ENCODE measurements around the gene EIF4EBP2.

The EIF4EBP2 gene

GRCh38 chr10:70444744-70445143, 40.8 kb downstream of the EIF4EBP2 start:
- Histone ChIP-seq H2BK5ac (ENCODE audit: low read length) (peak overlapping the region; percentile 27), H3K9ac (ENCODE audit: low read length) (no peak overlapping the region), H4K8ac (ENCODE audit: low read depth, low read length) (no peak overlapping the region), H2AK5ac (ENCODE audit: low read length) (peak overlapping the region; percentile 96), H2BK120ac (ENCODE audit: low read depth, low read length) (no peak overlapping the region), H3K4me1 (ENCODE audit: control insufficient read depth, low read depth, low read length) (peaks cover 8% of the 10 kb centered on the region), H3K27me3 (ENCODE audit: insufficient read depth, low read length, poor library complexity) (no peaks in the 10 kb centered on the region), H3K23ac (ENCODE audit: low read length) (no peak overlapping the region), H3K79me1 (ENCODE audit: low read length) (no peaks in the 10 kb centered on the region), H3K79me2 (ENCODE audit: control insufficient read depth, insufficient read depth, low read length) (peaks cover 16% of the 10 kb centered on the region), H3K36me3 (ENCODE audit: control insufficient read depth, insufficient read depth, low read length) (no peaks in the 10 kb centered on the region), H3K27ac (ENCODE audit: low read depth, low read length) (no peak overlapping the region), H3K56ac (ENCODE audit: low read length) (peak overlapping the region; percentile 63), H2BK15ac (replicated peaks; ENCODE audit: low read depth) (no peak overlapping the region), H3K4ac (ENCODE audit: low read depth, low read length) (no peak overlapping the region), H4K5ac (ENCODE audit: low read length) (no peak overlapping the region), H3K4me3 (ENCODE audit: low read length) (no peak overlapping the region), H3K4me2 (ENCODE audit: low read length) (no peak overlapping the region), H3K18ac (ENCODE audit: low read length) (no peak overlapping the region)
- whole genome bisulfite sequencing (ENCODE audit: extremely low coverage, insufficient coverage, low lambda C conversion rate), result no CpG with 5 or more reads among the region's 4 CpGs
- no peak for DNase-seq

DNA sequence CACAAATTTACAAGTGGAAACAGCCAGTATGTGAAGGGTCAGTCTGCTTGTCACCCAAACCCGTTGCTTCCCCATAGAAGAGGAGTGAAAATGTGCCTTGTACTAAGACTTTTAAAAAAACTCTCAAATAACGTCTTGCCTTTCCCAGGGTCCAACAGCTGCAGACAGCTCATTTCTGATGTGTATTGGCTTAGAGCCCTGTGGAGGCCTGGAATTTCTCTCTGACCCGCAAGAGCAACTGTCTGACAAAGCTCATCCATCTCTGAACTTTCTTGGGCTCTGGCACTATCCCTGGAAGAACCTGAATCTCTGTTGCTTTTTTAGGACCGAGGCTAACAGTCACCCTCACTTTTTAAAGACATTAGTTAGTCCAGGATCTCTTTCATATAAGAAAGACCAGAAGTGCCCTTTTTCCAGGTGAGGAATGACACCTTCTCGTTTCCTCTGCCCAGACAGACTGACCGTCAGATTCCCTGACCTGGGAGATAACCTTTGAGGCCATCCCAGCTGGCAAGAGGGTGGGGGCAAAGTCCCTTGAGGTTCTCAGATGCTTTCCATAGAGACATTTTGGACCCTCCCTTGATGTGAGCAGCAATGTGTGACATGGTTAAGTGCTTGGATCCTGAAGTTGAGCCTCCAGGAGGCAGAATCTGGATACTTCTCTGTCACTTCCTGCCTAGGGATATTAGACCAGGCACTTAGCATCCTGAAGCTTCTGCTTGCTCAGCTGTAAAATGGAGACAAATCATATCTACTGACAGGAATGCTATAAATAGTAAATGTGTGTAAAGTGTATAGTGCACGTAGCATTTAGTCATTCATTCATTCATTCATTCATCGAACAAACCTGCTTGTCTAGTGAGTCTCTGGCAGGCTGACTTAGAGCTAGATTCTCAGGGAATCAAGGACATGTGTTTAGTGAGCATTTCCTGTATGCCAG, 42.0 kb downstream of the EIF4EBP2 start:
- peak overlapping the region; percentile 13 for H3K18ac ChIP-seq (ENCODE audit: low read length)
- no peaks in the 10 kb centered on the region for H3K36me3 ChIP-seq (ENCODE audit: control insufficient read depth, insufficient read depth, low read length)
- no CpG with 5 or more reads among the region's 8 CpGs for WGBS (ENCODE audit: extremely low coverage, insufficient coverage, low lambda C conversion rate)
- H4K5ac ChIP-seq (ENCODE audit: low read length), result no peak overlapping the region
- peak overlapping the region; percentile 17 for H3K56ac ChIP-seq (ENCODE audit: low read length)
- no peaks in the 10 kb centered on the region for H3K27me3 ChIP-seq (ENCODE audit: insufficient read depth, low read length, poor library complexity)
- no peak overlapping the region for H3K4me2 ChIP-seq (ENCODE audit: low read length)
- peaks cover 9% of the 10 kb centered on the region for H3K4me1 ChIP-seq (ENCODE audit: control insufficient read depth, low read depth, low read length)
- H3K79me2 ChIP-seq (ENCODE audit: control insufficient read depth, insufficient read depth, low read length), result peaks cover 5% of the 10 kb centered on the region
- no peak overlapping the region for H3K4ac ChIP-seq (ENCODE audit: low read depth, low read length)
- peak overlapping the region; percentile 20 for H3K27ac ChIP-seq (ENCODE audit: low read depth, low read length)
- H2BK5ac ChIP-seq (ENCODE audit: low read length), result no peak overlapping the region
- no peak overlapping the region for H2AK5ac ChIP-seq (ENCODE audit: low read length)
- H2BK120ac ChIP-seq (ENCODE audit: low read depth, low read length), result no peak overlapping the region
- peak; percentile 93 for DNase-seq
- no peak overlapping the region for H3K4me3 ChIP-seq (ENCODE audit: low read length)
- H2BK15ac ChIP-seq (replicated peaks; ENCODE audit: low read depth), result no peak overlapping the region
- no peak overlapping the region for H3K9ac ChIP-seq (ENCODE audit: low read length)
- H3K23ac ChIP-seq (ENCODE audit: low read length), result no peak overlapping the region
- H4K8ac ChIP-seq (ENCODE audit: low read depth, low read length), result no peak overlapping the region
- no peaks in the 10 kb centered on the region for H3K79me1 ChIP-seq (ENCODE audit: low read length)

DNA sequence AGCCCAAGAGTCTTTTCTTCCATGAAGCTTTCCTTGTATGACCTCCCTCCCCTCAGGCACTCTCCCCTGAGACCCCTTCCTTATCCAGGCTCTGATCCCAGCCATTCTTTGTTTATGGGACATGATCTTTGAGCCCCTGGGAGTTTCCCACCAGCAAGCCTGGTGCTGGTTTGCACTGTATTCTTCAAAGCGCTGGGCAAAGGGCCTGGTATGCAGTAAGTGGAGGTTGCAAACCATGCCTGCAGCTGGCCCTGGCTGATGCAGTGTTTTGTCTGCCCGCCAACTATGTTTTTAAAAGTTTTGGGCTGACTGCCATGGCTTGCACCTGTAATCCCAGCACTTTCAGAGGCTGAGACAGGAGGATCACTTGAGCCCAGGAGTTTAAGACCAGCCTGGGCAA, 44.3 kb downstream of the EIF4EBP2 start:
- Histone ChIP-seq H3K36me3 (ENCODE audit: control insufficient read depth, insufficient read depth, low read length) (no peaks in the 10 kb centered on the region), H2AK5ac (ENCODE audit: low read length) (no peak overlapping the region), H3K27ac (ENCODE audit: low read depth, low read length) (no peak overlapping the region), H3K27me3 (ENCODE audit: insufficient read depth, low read length, poor library complexity) (no peaks in the 10 kb centered on the region), H3K79me2 (ENCODE audit: control insufficient read depth, insufficient read depth, low read length) (no peaks in the 10 kb centered on the region), H2BK15ac (replicated peaks; ENCODE audit: low read depth) (no peak overlapping the region), H4K5ac (ENCODE audit: low read length) (no peak overlapping the region), H2BK5ac (ENCODE audit: low read length) (no peak overlapping the region), H4K8ac (ENCODE audit: low read depth, low read length) (no peak overlapping the region), H3K9ac (ENCODE audit: low read length) (no peak overlapping the region), H3K4ac (ENCODE audit: low read depth, low read length) (no peak overlapping the region), H3K4me3 (ENCODE audit: low read length) (no peak overlapping the region), H2BK120ac (ENCODE audit: low read depth, low read length) (no peak overlapping the region), H3K4me2 (ENCODE audit: low read length) (no peak overlapping the region), H3K4me1 (ENCODE audit: control insufficient read depth, low read depth, low read length) (peaks cover 9% of the 10 kb centered on the region), H3K18ac (ENCODE audit: low read length) (no peak overlapping the region), H3K23ac (ENCODE audit: low read length) (no peak overlapping the region), H3K56ac (ENCODE audit: low read length) (no peak overlapping the region), H3K79me1 (ENCODE audit: low read length) (no peaks in the 10 kb centered on the region)
- no peak for DNase-seq
- WGBS (ENCODE audit: extremely low coverage, insufficient coverage, low lambda C conversion rate), result no CpG with 5 or more reads among the region's 2 CpGs

DNA sequence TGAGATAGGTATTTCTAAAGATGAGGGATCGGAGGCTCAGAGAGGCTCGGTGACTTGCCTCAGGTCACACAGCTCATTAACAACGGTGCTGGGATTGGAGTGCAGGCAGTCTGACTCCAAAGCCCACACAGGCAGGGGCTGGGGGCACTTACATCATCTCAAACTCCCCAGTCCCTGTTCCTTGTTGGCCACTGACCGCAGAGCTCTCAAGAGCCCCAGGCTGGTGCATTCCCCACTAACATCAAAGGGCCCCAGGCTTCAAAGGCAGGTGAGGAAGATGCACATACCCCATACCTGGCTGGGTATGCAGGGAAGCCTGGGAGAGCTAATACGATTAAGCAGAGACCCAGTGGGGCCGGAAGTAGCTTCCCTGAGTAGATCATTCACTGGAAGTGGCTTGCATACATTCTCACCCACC, 51.3 kb downstream of the EIF4EBP2 start:
- H3K36me3 ChIP-seq (ENCODE audit: control insufficient read depth, insufficient read depth, low read length), result no peaks in the 10 kb centered on the region
- H2AK5ac ChIP-seq (ENCODE audit: low read length), result no peak overlapping the region
- WGBS (ENCODE audit: extremely low coverage, insufficient coverage, low lambda C conversion rate), result no CpG with 5 or more reads among the region's 6 CpGs
- H3K4ac ChIP-seq (ENCODE audit: low read depth, low read length), result no peak overlapping the region
- no peak overlapping the region for H2BK5ac ChIP-seq (ENCODE audit: low read length)
- no peak overlapping the region for H4K8ac ChIP-seq (ENCODE audit: low read depth, low read length)
- H3K18ac ChIP-seq (ENCODE audit: low read length), result peak overlapping the region; percentile 32
- no peak overlapping the region for H3K4me2 ChIP-seq (ENCODE audit: low read length)
- no peak overlapping the region for H2BK120ac ChIP-seq (ENCODE audit: low read depth, low read length)
- no peak overlapping the region for H3K4me3 ChIP-seq (ENCODE audit: low read length)
- no peak overlapping the region for H3K23ac ChIP-seq (ENCODE audit: low read length)
- no peaks in the 10 kb centered on the region for H3K79me2 ChIP-seq (ENCODE audit: control insufficient read depth, insufficient read depth, low read length)
- DNase-seq, result peak; percentile 99
- peaks cover 18% of the 10 kb centered on the region for H3K4me1 ChIP-seq (ENCODE audit: control insufficient read depth, low read depth, low read length)
- H2BK15ac ChIP-seq (replicated peaks; ENCODE audit: low read depth), result no peak overlapping the region
- peak overlapping the region; percentile 39 for H3K27ac ChIP-seq (ENCODE audit: low read depth, low read length)
- no peak overlapping the region for H4K5ac ChIP-seq (ENCODE audit: low read length)
- H3K79me1 ChIP-seq (ENCODE audit: low read length), result no peaks in the 10 kb centered on the region
- H3K56ac ChIP-seq (ENCODE audit: low read length), result peak overlapping the region; percentile 44
- no peaks in the 10 kb centered on the region for H3K27me3 ChIP-seq (ENCODE audit: insufficient read depth, low read length, poor library complexity)
- no peak overlapping the region for H3K9ac ChIP-seq (ENCODE audit: low read length)

- Histone ChIP-seq H3K4ac (ENCODE audit: low read depth, low read length) (peak overlapping the region; percentile 56), H3K56ac (ENCODE audit: low read length) (peak overlapping the region; percentile 82), H4K8ac (ENCODE audit: low read depth, low read length) (no peak overlapping the region), H3K4me3 (ENCODE audit: low read length) (no peak overlapping the region), H2BK120ac (ENCODE audit: low read depth, low read length) (peak overlapping the region; percentile 18), H4K5ac (ENCODE audit: low read length) (no peak overlapping the region), H2BK15ac (replicated peaks; ENCODE audit: low read depth) (no peak overlapping the region), H2AK5ac (ENCODE audit: low read length) (peak overlapping the region; percentile 17), H3K23ac (ENCODE audit: low read length) (peak overlapping the region; percentile 3), H3K79me1 (ENCODE audit: low read length) (no peaks in the 10 kb centered on the region), H3K27ac (ENCODE audit: low read depth, low read length) (peak overlapping the region; percentile 72), H3K27me3 (ENCODE audit: insufficient read depth, low read length, poor library complexity) (no peaks in the 10 kb centered on the region), H3K4me2 (ENCODE audit: low read length) (no peak overlapping the region), H2BK5ac (ENCODE audit: low read length) (peak overlapping the region; percentile 14), H3K79me2 (ENCODE audit: control insufficient read depth, insufficient read depth, low read length) (no peaks in the 10 kb centered on the region), H3K18ac (ENCODE audit: low read length) (peak overlapping the region; percentile 51), H3K4me1 (ENCODE audit: control insufficient read depth, low read depth, low read length) (peaks cover 16% of the 10 kb centered on the region), H3K36me3 (ENCODE audit: control insufficient read depth, insufficient read depth, low read length) (no peaks in the 10 kb centered on the region), H3K9ac (ENCODE audit: low read length) (peak overlapping the region; percentile 30)
- WGBS (ENCODE audit: extremely low coverage, insufficient coverage, low lambda C conversion rate), result no CpG with 5 or more reads among the region's 8 CpGs
- DNase-seq, result peak; percentile 78
These were observed 52.2 kb downstream of the EIF4EBP2 start for GRCh38 chr10:70456164-70456563.

Data from mesendoderm (in vitro differentiated cells).